ENCODE measurements around the gene SIGLEC12. TPM values are rescaled to one million over a fixed set of nuclear protein-coding genes. Genes with fewer than 3 reads are reported as not detected.

Gene SIGLEC12
- total RNA-seq, 1 donor from 2014 or later = not detected

- Mint-ChIP-seq H3K36me3 (no peaks in the 10 kb centered on the region), H3K27me3 (no peaks in the 10 kb centered on the region), H3K9me3 (peaks cover 4% of the 10 kb centered on the region), H3K4me3 (no peak overlapping the region), H3K4me1 (ENCODE audit: unreplicated experiment) (no peaks in the 10 kb centered on the region), H3K27ac (no peak overlapping the region)
- no peak for DNase-seq (ENCODE audit: extremely low spot score, unreplicated experiment)
- TF ChIP-seq CTCF (conservative IDR thresholded peaks at IDR 0.05) = no peak
Observed at GRCh38 chr19:51520728-51521127, 19.1 kb upstream of the SIGLEC12 start.

GRCh38 chr19:51514866-51515481 lies 13.4 kb upstream of the SIGLEC12 start:
- Mint-ChIP-seq H3K9me3 (peaks cover 4% of the 10 kb centered on the region), H3K4me3 (no peak overlapping the region), H3K4me1 (ENCODE audit: unreplicated experiment) (no peaks in the 10 kb centered on the region), H3K36me3 (no peaks in the 10 kb centered on the region), H3K27ac (no peak overlapping the region), H3K27me3 (peaks cover 6% of the 10 kb centered on the region)
- DNase-seq (ENCODE audit: extremely low spot score, unreplicated experiment) = no peak
- peak; percentile 86 for TF ChIP-seq CTCF (conservative IDR thresholded peaks at IDR 0.05)

- H3K27ac Mint-ChIP-seq = no peak overlapping the region
- peaks cover 6% of the 10 kb centered on the region for H3K27me3 Mint-ChIP-seq
- DNase-seq (ENCODE audit: extremely low spot score, unreplicated experiment) = no peak
- TF ChIP-seq CTCF (conservative IDR thresholded peaks at IDR 0.05) = no peak
- H3K4me3 Mint-ChIP-seq = no peak overlapping the region
- no peaks in the 10 kb centered on the region for H3K4me1 Mint-ChIP-seq (ENCODE audit: unreplicated experiment)
- no peaks in the 10 kb centered on the region for H3K36me3 Mint-ChIP-seq
- H3K9me3 Mint-ChIP-seq = peaks cover 4% of the 10 kb centered on the region
Observed at GRCh38 chr19:51513968-51514367, 12.4 kb upstream of the SIGLEC12 start.

GRCh38 chr19:51511353-51511752 lies 9.8 kb upstream of the SIGLEC12 start:
- no peak for DNase-seq (ENCODE audit: extremely low spot score, unreplicated experiment)
- peaks cover 6% of the 10 kb centered on the region for H3K27me3 Mint-ChIP-seq
- no peak overlapping the region for H3K27ac Mint-ChIP-seq
- H3K4me1 Mint-ChIP-seq (ENCODE audit: unreplicated experiment) = no peaks in the 10 kb centered on the region
- no peaks in the 10 kb centered on the region for H3K9me3 Mint-ChIP-seq
- no peak overlapping the region for H3K4me3 Mint-ChIP-seq
- no peaks in the 10 kb centered on the region for H3K36me3 Mint-ChIP-seq
- TF ChIP-seq CTCF (conservative IDR thresholded peaks at IDR 0.05) = peak; percentile 60

GRCh38 chr19:51509823-51510660 lies 8.4 kb upstream of the SIGLEC12 start:
- H3K27me3 Mint-ChIP-seq = peaks cover 6% of the 10 kb centered on the region
- H3K9me3 Mint-ChIP-seq = no peaks in the 10 kb centered on the region
- no peaks in the 10 kb centered on the region for H3K4me1 Mint-ChIP-seq (ENCODE audit: unreplicated experiment)
- TF ChIP-seq CTCF (conservative IDR thresholded peaks at IDR 0.05) = no peak
- no peak for DNase-seq (ENCODE audit: extremely low spot score, unreplicated experiment)
- H3K27ac Mint-ChIP-seq = no peak overlapping the region
- H3K36me3 Mint-ChIP-seq = no peaks in the 10 kb centered on the region
- no peak overlapping the region for H3K4me3 Mint-ChIP-seq
